ENCODE data around the gene NEUROG3. TPM values are rescaled to one million over a fixed set of nuclear protein-coding genes. Genes with fewer than 3 reads are reported as not detected.
A peak's percentile ranks its signal among the peaks of the same experiment; 100 is the strongest.

Gene NEUROG3
- total and polyA plus RNA-seq, 2 experiments from 2014 or later = not detected

DNA sequence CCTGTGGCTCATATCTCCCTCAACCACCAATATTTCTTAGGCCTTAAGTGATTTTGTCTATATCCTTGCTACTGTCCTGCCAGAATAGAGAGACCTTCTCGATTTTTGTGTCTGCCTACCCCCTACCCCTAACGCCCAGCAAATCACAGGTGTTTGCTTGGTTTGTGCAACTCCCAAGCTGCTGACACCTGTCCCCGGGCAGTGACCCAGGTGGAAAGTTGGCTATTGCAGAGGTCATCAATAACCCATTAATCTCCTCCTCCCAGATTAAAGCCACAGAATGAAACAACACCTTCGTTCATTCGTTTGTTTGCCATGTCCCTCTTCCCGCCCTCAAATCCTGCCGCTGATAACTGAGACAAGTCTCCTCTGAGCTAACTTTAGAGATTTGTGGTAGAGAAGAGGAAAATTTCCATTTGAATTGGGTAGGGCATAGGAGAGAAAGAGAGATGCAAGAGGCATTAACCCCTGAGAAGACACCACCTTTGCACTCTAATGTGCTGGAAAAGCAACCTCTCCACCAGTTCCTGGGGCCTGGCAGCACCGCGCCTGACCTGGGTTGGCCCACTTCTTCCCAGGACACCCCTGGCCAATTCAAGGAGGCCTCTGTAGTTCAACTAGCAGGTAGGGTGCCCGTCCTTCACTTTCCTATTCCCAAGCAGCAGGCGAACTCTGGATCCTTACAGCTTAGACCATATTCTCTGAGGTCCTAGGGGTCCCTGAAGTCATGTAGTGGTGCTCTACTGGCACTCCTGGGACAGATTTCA, 3.0 kb downstream of the NEUROG3 start:
- Histone ChIP-seq H3K27me3 (replicated peaks; ENCODE audit: insufficient read depth) (peaks cover 73% of the 10 kb centered on the region), H3K4me2 (ENCODE audit: unreplicated experiment) (no peak overlapping the region), H3K9me2 (ENCODE audit: insufficient read depth) (no peaks in the 10 kb centered on the region), H3K9me3 (ENCODE audit: low read depth) (no peaks in the 10 kb centered on the region), H2AFZ (no peak overlapping the region), H3K36me3 (ENCODE audit: low read depth) (no peaks in the 10 kb centered on the region), H3F3A (ENCODE audit: insufficient read depth) (no peaks in the 10 kb centered on the region), H3K4me1 (ENCODE audit: insufficient read depth) (no peaks in the 10 kb centered on the region), H4K20me1 (ENCODE audit: insufficient read depth) (no peaks in the 10 kb centered on the region), H3K4me3 (no peak overlapping the region), H3K9ac (no peak overlapping the region), H3K27ac (no peak overlapping the region), H3K79me2 (ENCODE audit: insufficient read depth) (no peaks in the 10 kb centered on the region)
- 1% methylated on average over 11 of the region's 11 CpGs for WGBS, 2 experiments (ENCODE audit: low coverage in 1 of 2, low lambda C conversion rate in 2 of 2, missing lambda C conversion rate in 2 of 2)
- DNase-seq = no peak
- in situ Hi-C loops (cut with MboI) = no loop called here
- TF ChIP-seq EZH2phosphoT487 (IDR thresholded peaks at IDR 0.05; ENCODE audit: insufficient read depth, low read depth) = no peak
- peak; percentile 55 for TF ChIP-seq EZH2 (IDR thresholded peaks at IDR 0.05; ENCODE audit: insufficient read depth, poor library complexity, severe bottlenecking)

DNA sequence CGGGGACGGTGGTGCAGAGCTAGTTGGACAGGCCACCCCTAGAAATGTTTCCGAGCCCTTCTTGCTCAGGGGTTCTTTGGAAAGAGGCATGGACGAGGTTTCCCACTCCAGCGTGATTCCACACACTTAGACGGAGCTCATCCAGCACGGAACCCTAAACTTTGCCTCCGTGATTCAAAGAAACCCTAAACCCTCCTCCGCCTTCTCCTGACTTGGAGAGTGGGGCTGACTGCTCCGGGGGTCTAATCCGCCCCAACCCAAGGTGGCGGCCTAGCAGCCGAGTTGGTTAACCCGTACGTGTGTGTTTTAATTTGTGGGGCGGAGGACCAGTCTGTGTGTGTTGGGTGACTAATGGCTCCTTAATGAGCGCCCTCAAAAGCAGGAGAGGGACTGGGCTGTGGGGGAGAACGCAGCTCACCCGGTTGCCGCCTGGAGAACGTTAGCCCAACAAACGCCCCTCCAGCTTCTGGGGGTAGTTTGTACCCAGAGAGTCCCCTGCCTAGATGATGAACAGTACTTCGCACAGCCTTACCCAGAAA, 3.8 kb downstream of the NEUROG3 start:
- DNase-seq = no peak
- no peak overlapping the region for H3K4me2 ChIP-seq (ENCODE audit: unreplicated experiment)

DNA sequence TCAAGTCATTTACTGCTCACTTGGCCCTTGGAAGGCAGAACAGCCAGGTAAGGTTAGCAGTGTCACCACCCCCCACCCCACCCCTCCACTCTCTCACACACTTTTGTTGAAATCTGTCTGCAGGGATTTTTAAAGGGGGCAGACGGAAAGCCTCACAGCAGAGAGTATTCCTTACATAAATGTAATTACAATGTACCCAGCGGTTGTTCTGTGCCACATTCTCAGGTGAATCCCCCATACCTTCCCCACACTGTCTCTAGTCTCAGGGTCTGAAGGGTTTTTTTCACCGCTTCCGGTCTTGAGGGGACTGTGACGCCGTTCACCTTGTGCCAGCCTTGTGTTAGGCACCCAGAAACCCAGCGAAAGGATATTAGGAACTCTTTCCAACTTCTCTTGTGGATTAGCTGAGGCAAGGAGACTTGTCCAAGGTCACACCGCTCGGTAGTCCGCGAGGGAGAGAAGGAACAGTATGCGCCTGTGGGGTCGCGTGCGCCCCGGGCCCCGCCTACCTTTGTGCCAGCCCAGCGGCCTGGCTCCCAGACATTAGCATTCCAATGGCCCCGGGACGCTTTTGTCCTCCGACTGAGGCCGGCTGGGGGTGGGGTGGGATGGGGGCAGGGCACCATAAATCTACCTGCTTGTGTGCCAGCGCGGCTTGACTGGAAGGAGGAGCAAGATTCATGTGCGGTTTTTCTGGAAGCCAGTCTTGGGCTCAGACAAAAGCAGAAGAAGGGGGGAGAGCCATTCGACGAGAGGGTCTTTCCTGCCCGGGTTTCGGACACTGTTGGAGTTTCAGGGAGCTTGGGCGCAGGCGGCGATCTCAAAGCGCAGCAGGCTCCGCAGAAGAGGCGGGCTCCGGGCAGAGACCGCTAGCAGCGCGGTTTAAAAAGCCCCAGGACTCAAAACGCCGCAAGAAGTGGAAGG, 4.5 kb downstream of the NEUROG3 start:
- Histone ChIP-seq H3F3A (ENCODE audit: insufficient read depth) (no peaks in the 10 kb centered on the region), H3K9me2 (ENCODE audit: insufficient read depth) (no peaks in the 10 kb centered on the region), H3K79me2 (ENCODE audit: insufficient read depth) (no peaks in the 10 kb centered on the region), H3K27ac (no peak overlapping the region), H4K20me1 (ENCODE audit: insufficient read depth) (no peaks in the 10 kb centered on the region), H3K4me3 (no peak overlapping the region), H3K4me1 (ENCODE audit: insufficient read depth) (no peaks in the 10 kb centered on the region), H3K9me3 (ENCODE audit: low read depth) (no peaks in the 10 kb centered on the region), H3K4me2 (ENCODE audit: unreplicated experiment) (no peak overlapping the region), H3K9ac (no peak overlapping the region), H2AFZ (no peak overlapping the region), H3K36me3 (ENCODE audit: low read depth) (no peaks in the 10 kb centered on the region), H3K27me3 (replicated peaks; ENCODE audit: insufficient read depth) (peaks cover 58% of the 10 kb centered on the region)
- DNase-seq = no peak
- in situ Hi-C loops (cut with MboI) = no loop called here
- 3 to 5% methylated on average over 38 to 41 of the region's 41 CpGs for WGBS, 2 experiments (ENCODE audit: low coverage in 1 of 2, low lambda C conversion rate in 2 of 2, missing lambda C conversion rate in 2 of 2)
- peak; percentile 2 for TF ChIP-seq EZH2 (IDR thresholded peaks at IDR 0.05; ENCODE audit: insufficient read depth, poor library complexity, severe bottlenecking)
- TF ChIP-seq EZH2phosphoT487 (IDR thresholded peaks at IDR 0.05; ENCODE audit: insufficient read depth, low read depth) = no peak

More for the DNA sequence above, 3.8 kb downstream of the NEUROG3 start:
- WGBS, 2 experiments (ENCODE audit: low coverage in 1 of 2, low lambda C conversion rate in 2 of 2, missing lambda C conversion rate in 2 of 2) = 2 to 5% methylated on average over 23 of the region's 23 CpGs
- Histone ChIP-seq H3K79me2 (ENCODE audit: insufficient read depth) (no peaks in the 10 kb centered on the region), H3K9me3 (ENCODE audit: low read depth) (no peaks in the 10 kb centered on the region), H3K9ac (no peak overlapping the region), H2AFZ (no peak overlapping the region), H3K4me1 (ENCODE audit: insufficient read depth) (no peaks in the 10 kb centered on the region), H3K9me2 (ENCODE audit: insufficient read depth) (no peaks in the 10 kb centered on the region), H3K27ac (no peak overlapping the region), H3K27me3 (replicated peaks; ENCODE audit: insufficient read depth) (peaks cover 65% of the 10 kb centered on the region), H3K4me3 (no peak overlapping the region), H4K20me1 (ENCODE audit: insufficient read depth) (no peaks in the 10 kb centered on the region), H3K36me3 (ENCODE audit: low read depth) (no peaks in the 10 kb centered on the region), H3F3A (ENCODE audit: insufficient read depth) (no peaks in the 10 kb centered on the region)
- TF ChIP-seq EZH2phosphoT487 (IDR thresholded peaks at IDR 0.05; ENCODE audit: insufficient read depth, low read depth) = no peak
- TF ChIP-seq EZH2 (IDR thresholded peaks at IDR 0.05; ENCODE audit: insufficient read depth, poor library complexity, severe bottlenecking) = peak; percentile 12
- in situ Hi-C loops (cut with MboI) = no loop called here

DNA sequence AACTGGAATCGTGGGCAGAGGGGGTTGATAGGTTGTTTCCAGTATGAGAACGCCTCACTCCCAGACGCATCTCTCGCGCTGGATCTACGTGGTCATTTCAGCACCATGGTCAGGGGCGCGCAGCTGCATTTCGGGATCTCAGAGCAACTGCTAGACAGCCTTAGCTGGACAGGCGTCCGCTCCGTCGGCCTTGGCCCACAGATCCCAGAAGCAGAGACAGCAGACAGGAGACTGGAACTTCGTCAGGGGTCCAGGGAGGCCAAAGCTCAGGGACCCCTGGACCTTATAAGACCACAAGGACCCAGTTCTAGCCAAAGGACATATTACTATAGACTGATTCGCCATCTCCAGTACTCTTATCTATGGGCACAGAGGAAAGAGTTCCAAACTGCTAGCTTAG, 5.3 kb downstream of the NEUROG3 start:
- H3K27ac ChIP-seq = no peak overlapping the region
- no peaks in the 10 kb centered on the region for H3K9me2 ChIP-seq (ENCODE audit: insufficient read depth)
- H3K79me2 ChIP-seq (ENCODE audit: insufficient read depth) = no peaks in the 10 kb centered on the region
- H3K36me3 ChIP-seq (ENCODE audit: low read depth) = no peaks in the 10 kb centered on the region
- 12% methylated on average over 15 of the region's 15 CpGs for WGBS, 2 experiments (ENCODE audit: low coverage in 1 of 2, low lambda C conversion rate in 2 of 2, missing lambda C conversion rate in 2 of 2)
- no peaks in the 10 kb centered on the region for H4K20me1 ChIP-seq (ENCODE audit: insufficient read depth)
- no peak overlapping the region for H3K4me3 ChIP-seq
- no peaks in the 10 kb centered on the region for H3K4me1 ChIP-seq (ENCODE audit: insufficient read depth)
- in situ Hi-C loops (cut with MboI) = no loop called here
- peaks cover 50% of the 10 kb centered on the region for H3K27me3 ChIP-seq (replicated peaks; ENCODE audit: insufficient read depth)
- TF ChIP-seq EZH2 (IDR thresholded peaks at IDR 0.05; ENCODE audit: insufficient read depth, poor library complexity, severe bottlenecking) = no peak
- no peak for TF ChIP-seq EZH2phosphoT487 (IDR thresholded peaks at IDR 0.05; ENCODE audit: insufficient read depth, low read depth)
- H3F3A ChIP-seq (ENCODE audit: insufficient read depth) = no peaks in the 10 kb centered on the region
- H3K9ac ChIP-seq = no peak overlapping the region
- no peak overlapping the region for H2AFZ ChIP-seq
- peak; percentile 74 for DNase-seq
- H3K9me3 ChIP-seq (ENCODE audit: low read depth) = no peaks in the 10 kb centered on the region
- H3K4me2 ChIP-seq (ENCODE audit: unreplicated experiment) = no peak overlapping the region

Measured in GM23248 (cell line).